ENCODE data around the gene DSC3.
A peak's percentile ranks its signal among the peaks of the same experiment; 100 is the strongest.

Gene DSC3

DNA sequence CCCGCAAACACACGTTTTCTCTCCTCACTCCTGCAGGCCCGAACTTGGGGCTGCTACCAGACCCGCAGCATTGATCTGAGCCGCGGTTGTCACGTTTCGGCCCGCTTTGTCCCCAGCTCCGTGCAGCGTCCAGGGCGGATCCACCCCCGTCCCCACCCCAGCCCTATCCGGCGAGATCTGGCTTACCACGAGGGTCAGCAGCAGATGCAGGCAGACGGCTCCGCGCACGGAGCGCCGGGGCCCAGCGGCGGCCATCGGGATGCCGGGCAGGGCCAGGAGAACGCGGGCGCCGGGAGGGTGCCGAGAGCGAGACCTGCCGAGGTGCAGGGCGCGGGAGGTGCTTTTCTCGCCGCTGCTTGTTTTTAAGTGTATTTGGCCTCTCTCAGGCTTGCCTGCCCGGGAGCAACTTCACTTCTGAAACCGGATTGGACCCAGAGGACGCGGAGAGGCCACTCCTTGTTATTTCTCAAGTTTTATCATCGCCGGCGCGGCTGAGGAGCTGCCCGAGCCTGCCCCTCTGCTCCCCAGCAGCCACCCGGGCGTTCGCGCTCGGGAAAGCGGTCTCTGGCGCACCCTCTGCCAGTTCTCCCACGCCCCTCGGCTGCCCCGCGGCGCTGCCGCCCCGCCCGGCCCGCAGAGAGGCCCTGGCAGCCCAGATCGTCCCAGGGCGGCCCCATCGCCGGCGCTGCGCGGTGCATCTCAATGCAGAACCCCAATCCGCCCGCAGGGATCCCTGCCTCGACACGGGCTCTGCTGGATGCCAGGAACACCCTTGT, at the start of gene DSC3 (continued):
- no peak for TF ChIP-seq ZNF664 (tag by site-specific recombination; IDR thresholded peaks at IDR 0.05)
- TF ChIP-seq, protein P1, sequence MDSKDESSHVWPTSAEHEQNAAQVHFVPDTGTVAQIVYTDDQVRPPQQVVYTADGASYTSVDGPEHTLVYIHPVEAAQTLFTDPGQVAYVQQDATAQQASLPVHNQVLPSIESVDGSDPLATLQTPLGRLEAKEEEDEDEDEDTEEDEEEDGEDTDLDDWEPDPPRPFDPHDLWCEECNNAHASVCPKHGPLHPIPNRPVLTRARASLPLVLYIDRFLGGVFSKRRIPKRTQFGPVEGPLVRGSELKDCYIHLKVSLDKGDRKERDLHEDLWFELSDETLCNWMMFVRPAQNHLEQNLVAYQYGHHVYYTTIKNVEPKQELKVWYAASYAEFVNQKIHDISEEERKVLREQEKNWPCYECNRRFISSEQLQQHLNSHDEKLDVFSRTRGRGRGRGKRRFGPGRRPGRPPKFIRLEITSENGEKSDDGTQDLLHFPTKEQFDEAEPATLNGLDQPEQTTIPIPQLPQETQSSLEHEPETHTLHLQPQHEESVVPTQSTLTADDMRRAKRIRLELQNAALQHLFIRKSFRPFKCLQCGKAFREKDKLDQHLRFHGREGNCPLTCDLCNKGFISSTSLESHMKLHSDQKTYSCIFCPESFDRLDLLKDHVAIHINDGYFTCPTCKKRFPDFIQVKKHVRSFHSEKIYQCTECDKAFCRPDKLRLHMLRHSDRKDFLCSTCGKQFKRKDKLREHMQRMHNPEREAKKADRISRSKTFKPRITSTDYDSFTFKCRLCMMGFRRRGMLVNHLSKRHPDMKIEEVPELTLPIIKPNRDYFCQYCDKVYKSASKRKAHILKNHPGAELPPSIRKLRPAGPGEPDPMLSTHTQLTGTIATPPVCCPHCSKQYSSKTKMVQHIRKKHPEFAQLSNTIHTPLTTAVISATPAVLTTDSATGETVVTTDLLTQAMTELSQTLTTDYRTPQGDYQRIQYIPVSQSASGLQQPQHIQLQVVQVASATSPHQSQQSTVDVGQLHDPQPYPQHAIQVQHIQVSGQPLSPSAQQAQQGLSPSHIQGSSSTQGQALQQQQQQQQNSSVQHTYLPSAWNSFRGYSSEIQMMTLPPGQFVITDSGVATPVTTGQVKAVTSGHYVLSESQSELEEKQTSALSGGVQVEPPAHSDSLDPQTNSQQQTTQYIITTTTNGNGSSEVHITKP (tag by site-specific recombination; IDR thresholded peaks at IDR 0.05) = 0 out of 2 replicates have a peak, but pooled peaks have one; percentile 4
- TF ChIP-seq ZNF132 (tag by site-specific recombination; IDR thresholded peaks at IDR 0.05; ENCODE audit: borderline replicate concordance) = no peak
- TF ChIP-seq OSR2 (tag by site-specific recombination; IDR thresholded peaks at IDR 0.05) = no peak
- TF ChIP-seq ZNF692 (tag by site-specific recombination; IDR thresholded peaks at IDR 0.05) = peak; percentile 81
- peak; percentile 68 for TF ChIP-seq ZNF600 (tag by site-specific recombination; IDR thresholded peaks at IDR 0.05)
- TF ChIP-seq ZNF292 (tag by site-specific recombination; IDR thresholded peaks at IDR 0.05; ENCODE audit: borderline replicate concordance, low read depth) = no peak
- TF ChIP-seq ZNF501 (tag by site-specific recombination; IDR thresholded peaks at IDR 0.05) = peak; percentile 69; the same call in 1 of the 2 replicates
- TF ChIP-seq, protein P2, sequence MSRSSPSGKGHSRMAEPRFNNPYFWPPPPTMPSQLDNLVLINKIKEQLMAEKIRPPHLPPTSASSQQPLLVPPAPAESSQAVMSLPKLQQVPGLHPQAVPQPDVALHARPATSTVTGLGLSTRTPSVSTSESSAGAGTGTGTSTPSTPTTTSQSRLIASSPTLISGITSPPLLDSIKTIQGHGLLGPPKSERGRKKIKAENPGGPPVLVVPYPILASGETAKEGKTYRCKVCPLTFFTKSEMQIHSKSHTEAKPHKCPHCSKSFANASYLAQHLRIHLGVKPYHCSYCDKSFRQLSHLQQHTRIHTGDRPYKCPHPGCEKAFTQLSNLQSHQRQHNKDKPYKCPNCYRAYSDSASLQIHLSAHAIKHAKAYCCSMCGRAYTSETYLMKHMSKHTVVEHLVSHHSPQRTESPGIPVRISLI (tag by site-specific recombination; IDR thresholded peaks at IDR 0.05) = no peak
- TF ChIP-seq, protein P3, sequence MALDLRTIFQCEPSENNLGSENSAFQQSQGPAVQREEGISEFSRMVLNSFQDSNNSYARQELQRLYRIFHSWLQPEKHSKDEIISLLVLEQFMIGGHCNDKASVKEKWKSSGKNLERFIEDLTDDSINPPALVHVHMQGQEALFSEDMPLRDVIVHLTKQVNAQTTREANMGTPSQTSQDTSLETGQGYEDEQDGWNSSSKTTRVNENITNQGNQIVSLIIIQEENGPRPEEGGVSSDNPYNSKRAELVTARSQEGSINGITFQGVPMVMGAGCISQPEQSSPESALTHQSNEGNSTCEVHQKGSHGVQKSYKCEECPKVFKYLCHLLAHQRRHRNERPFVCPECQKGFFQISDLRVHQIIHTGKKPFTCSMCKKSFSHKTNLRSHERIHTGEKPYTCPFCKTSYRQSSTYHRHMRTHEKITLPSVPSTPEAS (tag by site-specific recombination; IDR thresholded peaks at IDR 0.05) = no peak
- no peak for TF ChIP-seq ZNF174 (tag by site-specific recombination; IDR thresholded peaks at IDR 0.05)
- peak; percentile 36; the same call in 1 of the 2 replicates for TF ChIP-seq KLF16 (tag by site-specific recombination; IDR thresholded peaks at IDR 0.05)
- peak; percentile 64 for TF ChIP-seq ZEB2 (tag by site-specific recombination; IDR thresholded peaks at IDR 0.05)
- TF ChIP-seq, protein P4, sequence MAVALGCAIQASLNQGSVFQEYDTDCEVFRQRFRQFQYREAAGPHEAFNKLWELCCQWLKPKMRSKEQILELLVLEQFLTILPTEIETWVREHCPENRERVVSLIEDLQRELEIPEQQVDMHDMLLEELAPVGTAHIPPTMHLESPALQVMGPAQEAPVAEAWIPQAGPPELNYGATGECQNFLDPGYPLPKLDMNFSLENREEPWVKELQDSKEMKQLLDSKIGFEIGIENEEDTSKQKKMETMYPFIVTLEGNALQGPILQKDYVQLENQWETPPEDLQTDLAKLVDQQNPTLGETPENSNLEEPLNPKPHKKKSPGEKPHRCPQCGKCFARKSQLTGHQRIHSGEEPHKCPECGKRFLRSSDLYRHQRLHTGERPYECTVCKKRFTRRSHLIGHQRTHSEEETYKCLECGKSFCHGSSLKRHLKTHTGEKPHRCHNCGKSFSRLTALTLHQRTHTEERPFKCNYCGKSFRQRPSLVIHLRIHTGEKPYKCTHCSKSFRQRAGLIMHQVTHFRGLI (tag by site-specific recombination; IDR thresholded peaks at IDR 0.05) = no peak; the same call in 1 of the 2 replicates
- TF ChIP-seq ZNF341 (tag by site-specific recombination; IDR thresholded peaks at IDR 0.05; ENCODE audit: low read depth) = peak; percentile 15; the same call in 1 of the 2 replicates
- no peak for TF ChIP-seq ZNF133 (tag by site-specific recombination; IDR thresholded peaks at IDR 0.05)
- no peak for TF ChIP-seq ZNF175 (tag by site-specific recombination; IDR thresholded peaks at IDR 0.05)
- TF ChIP-seq ZNF548 (tag by site-specific recombination; IDR thresholded peaks at IDR 0.05) = no peak
- TF ChIP-seq, protein P5, sequence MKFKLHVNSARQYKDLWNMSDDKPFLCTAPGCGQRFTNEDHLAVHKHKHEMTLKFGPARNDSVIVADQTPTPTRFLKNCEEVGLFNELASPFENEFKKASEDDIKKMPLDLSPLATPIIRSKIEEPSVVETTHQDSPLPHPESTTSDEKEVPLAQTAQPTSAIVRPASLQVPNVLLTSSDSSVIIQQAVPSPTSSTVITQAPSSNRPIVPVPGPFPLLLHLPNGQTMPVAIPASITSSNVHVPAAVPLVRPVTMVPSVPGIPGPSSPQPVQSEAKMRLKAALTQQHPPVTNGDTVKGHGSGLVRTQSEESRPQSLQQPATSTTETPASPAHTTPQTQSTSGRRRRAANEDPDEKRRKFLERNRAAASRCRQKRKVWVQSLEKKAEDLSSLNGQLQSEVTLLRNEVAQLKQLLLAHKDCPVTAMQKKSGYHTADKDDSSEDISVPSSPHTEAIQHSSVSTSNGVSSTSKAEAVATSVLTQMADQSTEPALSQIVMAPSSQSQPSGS (tag by site-specific recombination; IDR thresholded peaks at IDR 0.05; ENCODE audit: low read depth) = no peak
- TF ChIP-seq ZNF837 (tag by site-specific recombination; IDR thresholded peaks at IDR 0.05) = no peak
- no peak for TF ChIP-seq ZNF140 (tag by site-specific recombination; IDR thresholded peaks at IDR 0.05)
- TF ChIP-seq, protein P6, sequence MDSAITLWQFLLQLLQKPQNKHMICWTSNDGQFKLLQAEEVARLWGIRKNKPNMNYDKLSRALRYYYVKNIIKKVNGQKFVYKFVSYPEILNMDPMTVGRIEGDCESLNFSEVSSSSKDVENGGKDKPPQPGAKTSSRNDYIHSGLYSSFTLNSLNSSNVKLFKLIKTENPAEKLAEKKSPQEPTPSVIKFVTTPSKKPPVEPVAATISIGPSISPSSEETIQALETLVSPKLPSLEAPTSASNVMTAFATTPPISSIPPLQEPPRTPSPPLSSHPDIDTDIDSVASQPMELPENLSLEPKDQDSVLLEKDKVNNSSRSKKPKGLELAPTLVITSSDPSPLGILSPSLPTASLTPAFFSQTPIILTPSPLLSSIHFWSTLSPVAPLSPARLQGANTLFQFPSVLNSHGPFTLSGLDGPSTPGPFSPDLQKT (IDR thresholded peaks at IDR 0.05; ENCODE audit: borderline replicate concordance, low read depth, low read length) = no peak
- 0 out of 2 replicates have a peak, but pooled peaks have one; percentile 4 for TF ChIP-seq PRDM1 (tag by site-specific recombination; IDR thresholded peaks at IDR 0.05)
- no peak for TF ChIP-seq SP7 (tag by site-specific recombination; IDR thresholded peaks at IDR 0.05)
- TF ChIP-seq ZNF621 (tag by site-specific recombination; IDR thresholded peaks at IDR 0.05) = no peak
- TF ChIP-seq ZNF274 (IDR thresholded peaks at IDR 0.05; ENCODE audit: low read length) = no peak
- no peak for TF ChIP-seq ZNF274 (tag by site-specific recombination; IDR thresholded peaks at IDR 0.05; ENCODE audit: borderline replicate concordance)
- no peak for TF ChIP-seq TCF7L2 (IDR thresholded peaks at IDR 0.05; ENCODE audit: borderline replicate concordance, low read depth, low read length)
